Muscle of back (tissue), 11 donors: ENCODE data around the gene BRD3OS. TPM values are rescaled to one million over a fixed set of nuclear protein-coding genes. Genes with fewer than 3 reads are reported as not detected.

Experiments used
- DNase-seq, 3 donors: peaks; one replicate each; pipeline versions ENCODE4 v3.0.0 to v3.0.0-alpha.2; 2013
- polyA plus RNA-seq, 10 donors: library from polyadenylated mRNA; unstranded; fragments of 120-200 nt; gene quantifications; one replicate each; pipeline ENCODE4 v1.2.1, GENCODE V29; 2013; ENCODE audit not compliant: insufficient read length in 10 of 10

BRD3OS gene
- polyA plus RNA-seq, 10 donors = 6.8 to 11.9 (median 9.3) TPM

DNA sequence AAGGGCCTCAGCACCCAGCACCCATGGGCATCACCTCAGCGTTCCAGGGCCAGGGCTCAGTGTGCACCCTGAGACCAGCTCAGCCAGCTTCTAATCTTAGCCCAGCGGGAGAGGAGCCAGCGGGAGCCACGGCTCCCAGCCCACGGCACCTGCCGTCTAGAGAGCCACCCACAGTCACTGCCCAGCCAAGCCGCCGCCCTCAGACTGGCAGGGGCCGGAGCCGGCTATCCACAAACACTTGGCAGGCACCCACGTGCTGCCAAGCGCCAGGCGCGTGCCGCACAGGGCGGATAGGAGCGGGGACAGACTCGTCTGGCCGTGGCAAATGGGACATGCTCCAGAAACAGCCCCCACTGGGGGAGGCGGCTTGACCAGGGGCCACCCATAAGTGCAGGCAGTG lies 24.0 kb downstream of the BRD3OS start:
- DNase-seq = peak in 1 of 3 donors; percentile 27

DNA sequence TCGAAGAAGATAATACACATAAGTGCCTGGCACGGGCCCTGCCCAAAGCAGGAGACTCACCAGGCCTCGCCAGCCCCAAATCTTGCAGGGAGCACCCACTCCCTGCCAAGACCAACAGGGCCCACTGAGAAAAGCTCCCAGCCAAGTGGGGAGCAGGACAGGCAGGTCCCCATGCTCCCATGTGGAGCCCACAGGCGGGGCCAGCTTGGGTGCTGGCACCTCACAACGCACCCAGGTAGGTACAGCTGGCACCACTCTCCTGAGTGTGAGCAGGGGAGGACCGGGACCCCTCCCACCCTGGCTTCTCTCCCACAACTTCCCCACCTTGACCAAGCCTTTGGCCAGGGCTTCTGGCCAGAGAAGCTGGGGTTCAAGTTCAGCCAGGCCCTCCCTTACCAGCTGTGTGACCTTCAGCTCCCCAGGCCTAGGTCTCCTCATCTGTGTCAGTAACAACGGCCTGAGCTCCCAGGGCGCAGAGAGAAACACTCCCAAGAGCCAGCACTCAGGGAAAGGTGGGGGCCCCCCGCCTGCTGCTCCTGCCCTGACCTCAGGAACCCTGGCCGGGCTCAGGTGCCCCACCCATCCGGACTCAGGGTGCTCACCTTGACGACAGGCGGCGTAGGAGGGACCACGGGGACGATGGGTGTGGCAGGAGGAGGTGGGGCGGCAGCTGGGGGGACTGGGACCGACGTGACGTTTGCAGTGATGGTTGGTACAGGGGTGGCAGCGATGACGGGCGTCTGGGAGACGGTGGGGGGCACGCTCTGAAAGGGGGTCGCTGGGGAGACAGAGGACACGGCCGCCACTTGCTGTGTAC lies 24.7 kb downstream of the BRD3OS start:
- no peak for DNase-seq

DNA sequence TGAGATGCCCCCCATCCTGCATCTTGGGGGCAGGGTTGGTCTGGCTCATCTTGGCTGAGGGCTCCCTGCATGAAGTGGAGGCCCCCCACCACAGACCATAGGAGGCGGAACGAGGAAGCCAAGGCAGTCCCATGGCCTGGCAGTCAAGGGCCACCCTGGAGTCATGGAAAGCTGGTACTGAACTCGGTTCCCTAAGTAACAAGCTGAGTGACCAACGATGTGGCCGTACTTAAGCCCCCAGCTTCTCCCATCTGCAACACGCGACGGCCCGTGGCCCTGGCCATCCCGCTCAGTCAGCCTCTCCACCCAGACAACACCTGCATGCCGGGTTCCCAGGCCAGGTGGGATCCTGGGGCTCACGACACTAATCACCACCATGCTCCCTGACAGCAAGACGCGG lies 25.4 kb downstream of the BRD3OS start:
- DNase-seq = no peak

DNA sequence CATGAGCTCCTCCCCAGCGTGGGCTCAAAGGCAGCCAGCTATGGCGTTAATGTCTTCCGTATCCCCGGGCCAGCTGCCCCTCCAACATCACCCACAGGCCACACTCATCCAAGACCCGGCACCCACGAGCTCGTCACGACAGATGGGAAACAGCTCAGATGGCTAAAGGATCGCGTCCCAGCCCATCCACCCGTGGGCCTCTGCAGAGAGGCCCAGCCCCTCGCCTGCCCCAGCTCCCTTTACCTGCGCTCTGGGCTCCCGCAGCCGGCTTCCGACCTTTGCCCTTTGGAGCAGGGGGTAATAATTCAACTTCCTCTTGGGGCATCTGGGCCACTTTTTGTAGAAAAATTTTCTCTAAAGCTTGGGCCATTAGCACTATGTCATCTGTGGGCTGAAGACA lies 26.0 kb downstream of the BRD3OS start:
- no peak for DNase-seq

DNA sequence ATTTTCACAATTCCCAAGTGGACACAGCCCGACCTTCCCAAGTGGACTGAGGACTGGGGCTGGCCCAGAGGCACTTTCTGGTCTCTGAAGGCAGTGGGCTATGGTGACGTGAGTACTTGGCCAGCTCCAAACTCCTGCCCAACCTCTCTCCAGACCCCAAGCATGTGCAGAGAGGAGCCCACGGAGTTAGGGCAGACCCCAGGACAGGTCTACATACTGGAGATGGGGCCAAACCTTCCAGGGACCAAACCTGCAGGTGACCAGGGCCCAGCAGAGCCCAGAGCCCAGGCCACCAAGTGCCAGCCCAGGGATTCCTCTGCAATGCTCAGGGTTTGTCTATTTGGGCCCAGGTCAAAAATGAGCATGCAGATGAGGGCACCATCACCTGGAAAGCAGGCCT lies 27.2 kb downstream of the BRD3OS start:
- no peak for DNase-seq

DNA sequence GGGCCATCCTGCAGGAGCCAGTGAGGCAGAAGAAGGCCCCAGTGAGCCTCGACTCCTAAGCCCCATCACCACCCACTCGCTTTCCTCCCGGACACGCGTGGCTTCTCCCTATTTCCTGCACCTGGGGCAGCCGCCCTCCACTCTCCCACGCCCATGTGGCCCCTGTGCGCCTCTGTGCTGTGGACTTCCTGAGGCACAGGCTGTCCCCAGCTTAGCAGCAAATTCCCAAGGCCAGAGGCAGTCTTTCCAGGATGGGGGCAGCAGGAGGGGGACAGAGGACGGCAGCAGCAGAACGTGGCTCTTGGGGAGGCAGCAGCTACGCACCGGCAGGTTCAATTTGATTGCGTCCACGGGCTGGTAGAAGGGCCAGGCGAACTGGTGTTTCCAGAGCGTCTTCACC lies 27.7 kb downstream of the BRD3OS start:
- DNase-seq = no peak

DNA sequence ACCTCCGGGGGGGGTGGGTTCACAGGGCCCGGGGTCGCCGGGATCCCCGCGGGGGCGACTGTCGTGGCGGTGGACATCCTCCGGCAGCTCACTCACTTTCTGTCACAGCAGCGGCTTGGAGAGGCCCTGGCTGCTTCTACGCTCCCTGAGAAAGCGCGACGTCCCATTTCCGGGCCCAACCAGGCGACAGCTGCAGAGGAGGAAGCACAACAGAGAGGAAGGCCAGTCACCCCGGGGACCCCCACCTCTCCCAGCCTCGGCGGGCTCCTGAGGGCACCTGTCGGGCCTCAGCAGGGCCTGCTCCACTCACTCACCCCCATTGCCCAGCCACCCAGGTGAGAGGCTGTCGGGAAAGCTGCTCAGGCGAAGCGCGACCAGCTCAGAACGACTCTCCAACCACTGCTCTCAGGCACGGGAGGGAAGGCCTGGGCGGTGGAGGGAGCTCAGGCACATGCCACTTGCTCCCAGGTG lies 28.2 kb downstream of the BRD3OS start:
- DNase-seq = no peak

DNA sequence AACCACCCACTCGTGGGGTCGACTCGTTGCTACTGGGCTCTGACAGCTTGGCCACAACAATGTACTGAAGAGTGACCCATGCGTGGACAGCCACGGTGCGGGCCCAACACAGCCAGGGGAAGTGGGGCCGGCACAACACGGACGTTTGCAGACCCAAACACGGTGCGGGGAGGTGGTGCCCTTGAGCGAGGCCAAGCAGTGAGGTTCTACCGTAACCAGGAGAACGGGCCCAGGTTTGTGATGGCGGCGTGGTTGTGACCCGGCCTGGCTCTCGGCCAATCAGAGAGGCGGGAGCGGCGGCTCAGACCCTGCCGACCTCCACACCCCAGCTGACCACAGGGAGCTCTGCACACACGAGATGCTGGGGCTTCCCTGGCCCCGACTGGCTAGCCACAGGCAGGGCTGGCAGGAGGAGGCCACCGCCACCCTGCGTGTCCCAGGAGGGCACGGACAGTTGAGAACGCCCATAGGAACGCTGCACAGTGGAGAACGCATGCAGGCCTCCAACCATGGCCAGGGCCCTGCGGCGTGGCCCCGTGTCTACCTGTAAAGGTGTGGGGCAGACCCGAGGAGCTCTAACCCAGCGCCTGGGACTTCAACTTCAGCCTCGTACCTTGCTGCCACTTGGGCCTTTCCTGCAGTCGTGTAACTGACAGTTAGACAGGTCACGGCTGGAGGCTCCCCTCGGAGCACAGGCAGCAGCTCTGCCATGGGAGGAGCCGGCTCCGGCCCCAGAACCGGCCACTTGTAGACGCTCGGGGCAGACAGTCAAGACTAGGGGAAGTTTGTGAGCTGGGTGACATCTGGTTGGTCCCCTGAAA lies 28.9 kb downstream of the BRD3OS start:
- no peak for DNase-seq

DNA sequence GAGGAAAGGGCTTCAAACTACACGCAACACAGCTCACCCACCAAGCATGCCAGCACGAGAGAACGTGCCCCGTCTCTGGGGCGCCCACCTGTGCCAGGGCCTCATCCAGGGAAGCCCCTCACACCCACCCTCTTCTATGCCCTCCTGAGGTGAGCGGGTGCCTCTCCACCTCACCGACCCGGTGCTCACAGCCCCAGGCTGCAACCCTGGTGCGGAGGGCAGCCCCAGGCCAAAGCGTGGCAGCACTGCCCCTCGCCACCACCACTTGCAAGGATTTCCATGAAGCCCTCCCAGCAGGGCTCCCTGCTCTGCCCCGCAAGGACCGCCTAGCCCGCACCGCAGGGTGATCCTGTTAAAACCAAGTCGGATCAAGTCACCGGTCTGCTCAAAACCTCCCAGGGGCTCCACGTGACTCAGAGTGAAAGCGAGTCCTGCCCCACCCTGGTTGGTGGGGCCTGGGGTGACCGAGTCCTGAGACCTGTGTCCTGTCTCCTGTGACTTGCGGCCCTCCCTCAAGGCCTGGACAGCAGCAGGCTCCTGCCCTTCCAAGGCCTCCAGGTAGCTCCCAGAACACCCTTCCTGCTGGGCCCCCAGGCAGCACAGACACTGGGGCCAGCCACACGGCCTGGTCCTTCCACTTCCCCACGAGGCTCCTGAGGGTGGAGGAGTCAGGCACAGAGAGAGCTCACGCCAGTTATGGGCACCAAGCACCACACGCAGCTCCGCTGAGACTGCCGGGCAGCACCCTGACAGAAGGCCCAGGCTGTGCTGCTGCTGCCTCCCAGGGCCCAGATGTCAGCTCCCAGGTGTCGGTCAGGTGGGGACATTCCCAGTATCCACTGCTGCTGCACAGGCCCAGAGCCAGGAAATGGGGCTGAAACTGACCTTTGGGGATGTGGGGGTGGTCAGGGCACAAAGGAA lies 29.9 kb downstream of the BRD3OS start:
- DNase-seq = no peak

DNA sequence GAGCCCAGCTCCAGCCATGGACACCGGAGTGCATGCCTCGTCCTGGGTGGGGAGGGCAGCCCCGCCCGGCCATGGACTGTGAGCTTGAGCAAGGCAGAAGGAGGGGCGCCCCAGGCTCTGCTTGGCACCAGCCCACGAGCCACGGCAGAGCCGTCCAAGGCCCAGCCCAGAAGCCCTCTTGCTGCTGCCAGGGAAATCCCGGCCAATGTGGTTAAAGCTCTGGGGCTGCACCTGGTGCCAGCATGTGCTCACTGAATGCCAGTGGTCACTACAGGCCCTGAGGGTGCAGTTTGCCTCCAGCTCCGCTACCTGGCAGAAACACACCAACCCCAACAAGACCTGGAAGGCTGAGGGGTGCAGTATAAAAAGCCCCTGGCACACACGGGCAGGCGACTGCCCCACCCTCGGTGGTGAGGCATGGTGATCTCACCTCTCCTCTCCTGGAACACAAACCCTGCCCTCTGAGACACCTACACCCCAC lies 30.7 kb downstream of the BRD3OS start:
- peak; percentile 66 to 79 (median 70) for DNase-seq

DNA sequence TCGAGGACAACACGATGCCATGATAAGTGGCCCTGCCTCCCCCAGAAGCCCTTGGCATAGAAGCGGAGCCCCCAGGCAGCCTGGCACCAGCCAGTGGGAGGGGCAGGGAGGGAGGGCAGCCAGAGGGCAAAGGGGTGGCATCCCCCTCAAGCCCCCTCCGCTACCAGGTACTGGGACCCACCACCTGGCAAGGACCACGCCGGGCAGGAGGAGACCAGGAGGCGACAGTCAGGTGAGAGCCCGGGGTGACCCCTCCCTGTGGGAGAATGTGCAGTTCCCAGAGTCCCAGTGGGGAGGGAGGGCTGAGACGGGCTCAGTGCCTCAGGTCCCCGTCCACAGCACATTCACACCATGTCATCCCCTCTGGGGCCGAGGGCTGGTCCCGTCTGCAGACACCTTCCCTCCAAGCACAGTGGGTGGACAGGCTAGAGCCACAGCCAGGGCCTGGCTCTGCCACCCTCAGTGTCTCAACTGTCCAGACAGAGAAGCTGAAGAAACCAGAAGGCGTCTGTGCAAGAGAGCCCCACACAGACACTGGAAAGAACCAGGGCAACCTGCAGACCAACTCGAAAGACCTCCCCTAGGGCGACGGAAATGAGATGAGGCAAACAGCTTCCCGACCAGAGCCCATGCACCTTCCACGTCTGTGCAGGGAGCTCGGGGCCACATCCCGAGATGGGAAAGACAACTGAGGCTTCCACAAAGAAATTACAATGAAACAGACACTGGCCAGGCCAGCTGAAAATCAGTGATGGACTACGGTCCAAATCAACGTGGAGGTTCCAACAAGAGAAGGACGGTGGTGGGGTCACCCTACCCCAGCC lies 31.4 kb downstream of the BRD3OS start:
- DNase-seq = no peak

DNA sequence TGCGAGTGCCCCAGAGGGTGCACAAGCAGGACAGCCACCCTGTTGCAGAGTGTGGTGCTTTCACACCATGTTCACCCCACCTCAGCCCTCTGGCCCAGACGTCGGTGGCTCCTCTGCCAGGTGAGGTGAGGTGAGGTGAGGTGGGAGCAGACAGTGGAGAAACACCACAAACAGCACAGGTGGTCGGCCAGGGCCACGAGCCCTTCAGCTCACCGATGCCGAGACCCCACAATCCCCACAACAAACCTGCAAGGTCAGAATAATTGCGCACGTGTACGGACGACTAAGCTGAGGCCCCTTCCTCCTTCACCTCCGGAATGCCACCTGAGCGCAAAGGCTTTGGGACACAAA lies 32.0 kb downstream of the BRD3OS start:
- DNase-seq = no peak

DNA sequence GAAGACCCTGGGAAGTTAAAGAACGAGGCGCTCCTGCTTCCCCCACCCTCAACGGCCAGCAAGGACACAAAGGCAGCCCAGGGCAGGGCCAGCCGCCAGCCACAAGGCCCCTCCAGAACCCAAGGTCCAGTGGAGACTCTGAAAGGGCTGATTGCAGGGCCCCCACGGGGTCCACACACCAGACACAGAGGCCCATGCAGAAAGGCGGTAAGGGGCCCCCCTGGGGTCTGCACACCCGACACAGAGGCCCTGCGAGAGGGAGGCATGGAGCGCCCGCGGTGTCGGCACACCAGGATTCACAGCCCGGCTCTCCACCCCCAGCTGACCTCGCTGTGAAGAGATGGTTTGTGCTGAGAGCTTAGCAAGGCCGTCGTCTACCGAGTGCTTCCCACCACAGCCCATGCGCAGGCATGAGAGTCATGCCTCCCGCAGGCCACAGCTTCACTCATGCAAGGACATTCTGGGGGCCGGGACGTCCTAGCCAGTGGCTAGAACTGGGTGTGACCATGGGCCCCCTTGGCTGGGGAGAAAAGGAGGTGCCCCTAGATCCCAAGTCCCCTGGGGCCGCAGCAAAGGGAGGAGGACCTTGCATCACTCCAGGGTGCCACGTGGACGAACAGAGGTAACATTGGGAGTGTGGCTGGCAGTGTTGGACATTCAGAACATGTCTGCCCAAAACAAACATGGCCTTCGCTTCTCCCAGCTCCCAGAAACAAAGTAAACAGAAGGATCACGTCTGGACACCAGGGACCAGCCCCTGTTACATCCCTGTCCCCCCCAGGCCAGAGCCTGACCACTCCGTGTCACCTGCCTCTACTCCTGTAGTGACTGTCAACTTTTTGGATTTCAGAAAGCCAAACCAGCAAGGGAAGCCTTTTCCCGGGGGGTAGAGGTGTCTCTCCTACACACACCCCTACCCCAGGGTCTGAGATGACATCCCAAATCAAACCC lies 32.7 kb downstream of the BRD3OS start:
- no peak for DNase-seq

DNA sequence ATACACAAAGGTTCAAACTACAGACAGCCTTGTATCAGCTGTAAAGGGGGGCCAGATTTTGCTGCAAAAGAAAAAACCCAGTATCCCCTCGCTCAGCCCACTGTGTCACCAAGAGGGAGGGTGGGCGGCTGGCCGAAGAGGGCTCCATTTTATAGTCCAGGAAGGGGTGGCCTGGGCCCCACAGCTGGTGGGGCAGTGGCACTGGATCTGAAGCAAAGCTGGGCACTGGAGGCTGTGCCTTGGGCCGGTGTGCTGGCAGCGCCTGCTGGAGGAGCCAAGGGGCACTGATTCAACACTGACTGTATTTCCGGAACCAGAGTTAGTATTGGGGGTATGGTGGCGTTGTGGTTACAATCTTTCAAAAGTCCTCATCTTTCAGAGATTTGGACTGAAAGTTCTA lies 33.4 kb downstream of the BRD3OS start:
- DNase-seq = no peak

DNA sequence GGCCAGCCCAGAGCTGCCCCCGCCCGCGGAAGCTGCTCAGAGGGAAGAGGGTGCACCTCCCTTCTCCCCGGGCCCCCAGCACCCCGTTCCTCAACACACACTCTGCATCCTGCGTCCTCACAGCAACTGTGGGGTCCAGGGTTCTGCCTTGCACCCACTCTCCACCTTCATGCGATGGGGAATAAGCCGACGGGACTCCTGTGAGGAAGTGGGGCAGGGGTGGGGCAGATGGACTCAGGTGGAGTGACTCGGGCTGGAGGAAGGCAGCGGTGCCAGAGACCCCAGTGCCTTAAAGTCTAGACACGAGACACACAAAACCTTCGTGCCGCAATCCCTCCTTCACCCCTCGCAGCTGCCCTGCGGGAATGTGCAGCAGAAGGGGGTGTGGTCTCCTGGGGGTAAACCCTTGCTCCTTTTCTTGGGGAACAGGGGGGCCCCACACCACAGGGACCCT lies 33.9 kb downstream of the BRD3OS start:
- no peak for DNase-seq

DNA sequence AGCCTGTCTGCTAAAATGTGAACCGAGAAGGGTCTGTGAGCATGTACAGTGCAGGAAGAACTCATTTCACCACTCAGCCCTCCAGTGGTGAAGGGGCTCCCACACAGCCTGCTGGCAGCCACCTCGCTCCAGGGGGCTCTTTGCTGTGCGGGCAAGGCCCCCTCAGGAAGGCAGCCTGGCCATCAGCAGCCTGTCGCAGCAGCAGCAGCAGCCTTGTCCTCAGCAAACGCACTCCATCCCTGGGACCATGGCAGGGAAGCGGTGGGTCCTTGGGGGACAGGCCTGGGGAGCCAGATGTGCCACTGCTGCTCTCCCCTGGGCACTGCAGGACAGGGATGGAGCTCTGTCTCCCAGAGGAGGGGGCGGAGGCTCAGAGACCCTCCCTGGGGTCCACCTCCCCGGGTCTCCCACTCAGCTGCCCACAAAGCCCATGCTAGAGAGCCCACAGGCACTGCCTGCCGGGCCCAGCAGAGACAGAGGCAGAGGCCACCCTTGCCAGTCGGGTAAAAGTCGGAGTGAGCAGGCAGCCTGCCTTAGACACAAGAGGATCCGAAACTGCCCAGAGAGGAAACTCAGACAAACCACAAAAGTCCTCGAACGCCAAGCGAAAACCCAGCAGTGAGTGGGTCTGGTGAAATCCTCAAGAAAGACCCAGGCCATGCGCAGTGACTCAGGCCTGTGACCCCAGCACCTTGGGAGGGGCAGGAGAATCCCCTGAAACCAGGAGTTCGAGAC lies 34.5 kb downstream of the BRD3OS start:
- DNase-seq = peak in 1 of 3 donors; percentile 34

DNA sequence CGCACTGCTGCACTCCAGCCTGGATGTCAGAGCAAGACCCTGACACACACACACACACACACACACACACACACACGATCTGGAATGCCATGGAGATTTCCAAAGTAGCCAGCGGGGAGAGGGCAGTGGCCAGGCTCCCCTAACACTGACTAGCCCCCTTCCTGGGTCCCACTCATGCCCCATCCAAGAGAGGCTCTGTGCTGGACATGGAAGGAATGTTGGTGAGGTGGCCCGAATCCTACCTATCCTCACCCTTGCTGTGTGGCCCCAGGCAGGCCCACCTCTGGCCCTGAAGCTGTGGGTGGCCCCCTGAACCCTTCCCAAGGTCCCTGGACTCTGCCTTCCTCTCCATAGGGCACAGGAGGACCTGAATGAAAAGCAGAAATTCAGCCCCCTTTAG lies 35.3 kb downstream of the BRD3OS start:
- DNase-seq = no peak

DNA sequence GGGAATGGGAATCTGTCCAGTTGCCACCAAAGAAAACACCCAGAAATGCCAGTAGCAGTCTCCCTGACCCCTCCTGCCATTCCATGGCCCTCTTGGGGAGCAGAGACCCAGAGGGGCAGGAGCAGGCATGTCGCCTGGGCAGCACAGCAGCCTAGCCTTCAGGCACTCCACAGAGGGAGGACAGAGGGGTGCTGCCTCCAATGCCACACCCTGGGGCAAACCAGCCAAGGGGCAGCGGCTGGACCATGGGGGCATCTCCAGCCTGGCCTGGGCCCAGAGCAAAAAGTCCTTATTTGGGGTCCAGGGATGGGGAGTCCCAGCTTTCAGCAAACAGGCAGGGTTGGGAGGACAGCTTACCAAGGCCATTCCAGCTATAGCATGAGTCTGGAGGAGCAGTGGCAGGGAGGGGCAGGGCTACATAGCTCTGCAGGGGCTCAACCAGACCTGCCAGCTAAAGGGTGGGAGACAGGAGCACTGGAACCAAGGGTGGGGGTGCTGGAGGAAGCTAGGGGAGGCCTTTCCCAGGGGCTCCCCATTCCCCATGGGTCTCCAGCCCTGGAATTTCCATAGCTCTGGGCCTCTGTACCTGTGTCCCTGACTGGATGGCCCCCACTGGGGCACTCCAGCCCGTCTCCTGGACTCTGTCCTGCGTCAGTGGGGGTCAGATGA lies 35.9 kb downstream of the BRD3OS start:
- no peak for DNase-seq
